Head of caudate nucleus (tissue), 42 donors: ENCODE data around the gene ITGA1.

Experiments used
- DNase-seq, 42 donors: peaks; one replicate each; pipeline versions ENCODE4 v3.0.0 to v3.0.0-alpha.2; 2020 to 2021; ENCODE audit warnings: mixed read lengths in 7 of 42
- intact Hi-C: fragments of 100-400 bp; cut with DNase I; formaldehyde crosslinking; loops from one replicate; pipeline ENCODE4 v1.15.0; 2022

ITGA1 gene

GRCh38 chr5:52998552-52999313 lies 211.0 kb downstream of the ITGA1 start:
- intact Hi-C loops: no loop called here
- no peak for DNase-seq

GRCh38 chr5:52999344-52999949 lies 211.7 kb downstream of the ITGA1 start:
- intact Hi-C loops: no loop called here
- DNase-seq: no peak

GRCh38 chr5:53001541-53001940 lies 213.8 kb downstream of the ITGA1 start:
- no peak for DNase-seq
- intact Hi-C loops: no loop called here

GRCh38 chr5:53002491-53002890 lies 214.8 kb downstream of the ITGA1 start:
- intact Hi-C loops: no loop called here
- DNase-seq: no peak

GRCh38 chr5:53003144-53003543 lies 215.4 kb downstream of the ITGA1 start:
- intact Hi-C loops: no loop called here
- no peak for DNase-seq

GRCh38 chr5:53006911-53007890 lies 219.5 kb downstream of the ITGA1 start:
- intact Hi-C loops: no loop called here
- no peak for DNase-seq

- intact Hi-C loops: no loop called here
- DNase-seq: no peak
Observed at GRCh38 chr5:53008751-53009150, 221.0 kb downstream of the ITGA1 start.
